BLaER1 treated with 17β-estradiol and CSF1 and Interleukin-3, amounts not matched to agents 10 nM and 100 nM (cell line): Measurements from ENCODE around the gene TF.

Source experiments
- H3K27ac ChIP-seq, 11 experiments: shearing (Covaris generic); formaldehyde crosslinking; 2 replicates each; pipeline ENCODE4 v1.8.1; 2022
- H3K27me3 ChIP-seq, 11 experiments: shearing (Covaris generic); formaldehyde crosslinking; 2 replicates each; pipeline ENCODE4 v1.8.1; 2022
- H3K36me3 ChIP-seq, 11 experiments: shearing (Covaris generic); formaldehyde crosslinking; 2 replicates each; pipeline ENCODE4 v1.8.1; 2022
- H3K4me1 ChIP-seq, 10 experiments: shearing (Covaris generic); formaldehyde crosslinking; 2 replicates each; pipeline ENCODE4 v1.8.1; 2022
- H3K4me2 ChIP-seq, 11 experiments: shearing (Covaris generic); formaldehyde crosslinking; 2 replicates each; pipeline ENCODE4 v1.8.1; 2022
- H3K4me3 ChIP-seq, 10 experiments: shearing (Covaris generic); formaldehyde crosslinking; 2 replicates each; pipeline ENCODE4 v1.8.1; 2022
- H3K9ac ChIP-seq, 11 experiments: shearing (Covaris generic); formaldehyde crosslinking; 2 replicates each; pipeline ENCODE4 v1.8.1; 2022
- H3K9me3 ChIP-seq, 11 experiments: shearing (Covaris generic); formaldehyde crosslinking; replicated peaks in 1 of 11; 2 replicates each; pipeline ENCODE4 v1.8.1; 2022
- H4K20me1 ChIP-seq, 11 experiments: shearing (Covaris generic); formaldehyde crosslinking; 2 replicates each; pipeline ENCODE4 v1.8.1; 2022
- Cebpa-rat ChIP-seq, 11 experiments: shearing (Covaris generic); IDR thresholded peaks; 2 replicates each; pipeline ENCODE4 v1.8.1; 2022

TF gene

GRCh38 chr3:133835418-133835743 is 89.2 kb downstream of the TF start:
- H3K27me3 ChIP-seq = no peaks in the 10 kb centered on the region
- no peaks in the 10 kb centered on the region for H3K9me3 ChIP-seq
- H4K20me1 ChIP-seq = no peaks in the 10 kb centered on the region
- H3K9ac ChIP-seq = no peak overlapping the region
- no peak overlapping the region for H3K4me2 ChIP-seq
- TF ChIP-seq Cebpa-rat (IDR thresholded peaks at IDR 0.05) = no peak
- H3K4me3 ChIP-seq = no peak overlapping the region
- peaks cover 0 to 19% (median 9%) of the 10 kb centered on the region in 10 experiments; a peak in 12 of 20 replicates for H3K4me1 ChIP-seq
- no peak overlapping the region for H3K27ac ChIP-seq
- no peaks in the 10 kb centered on the region for H3K36me3 ChIP-seq

GRCh38 chr3:133835961-133836360 is 89.8 kb downstream of the TF start:
- TF ChIP-seq Cebpa-rat (IDR thresholded peaks at IDR 0.05) = no peak
- H3K4me2 ChIP-seq = no peak overlapping the region
- H3K27me3 ChIP-seq = no peaks in the 10 kb centered on the region
- no peaks in the 10 kb centered on the region for H4K20me1 ChIP-seq
- no peak overlapping the region for H3K9ac ChIP-seq
- H3K27ac ChIP-seq = no peak overlapping the region
- no peak overlapping the region for H3K4me3 ChIP-seq
- peaks cover 0 to 19% (median 9%) of the 10 kb centered on the region in 10 experiments; a peak in 12 of 20 replicates for H3K4me1 ChIP-seq
- no peaks in the 10 kb centered on the region for H3K9me3 ChIP-seq
- H3K36me3 ChIP-seq = no peaks in the 10 kb centered on the region

GRCh38 chr3:133836497-133837158 is 90.4 kb downstream of the TF start:
- Histone ChIP-seq H3K9ac (no peak overlapping the region), H3K4me1 (peaks cover 0 to 19% (median 9%) of the 10 kb centered on the region in 10 experiments; a peak in 12 of 20 replicates), H3K4me3 (no peak overlapping the region), H3K4me2 (no peak overlapping the region), H3K36me3 (no peaks in the 10 kb centered on the region), H4K20me1 (no peaks in the 10 kb centered on the region), H3K27ac (no peak overlapping the region), H3K9me3 (no peaks in the 10 kb centered on the region), H3K27me3 (no peaks in the 10 kb centered on the region)
- no peak for TF ChIP-seq Cebpa-rat (IDR thresholded peaks at IDR 0.05)

- peak overlapping the region in 8 of 11 experiments; percentile 7 to 52 (median 22); a peak in 10 of 22 replicates for H3K4me2 ChIP-seq
- H3K4me1 ChIP-seq = peaks cover 0 to 15% (median 9%) of the 10 kb centered on the region in 10 experiments; a peak in 12 of 20 replicates
- no peaks in the 10 kb centered on the region for H4K20me1 ChIP-seq
- no peak overlapping the region for H3K4me3 ChIP-seq
- no peaks in the 10 kb centered on the region for H3K27me3 ChIP-seq
- H3K9ac ChIP-seq = no peak overlapping the region
- no peak for TF ChIP-seq Cebpa-rat (IDR thresholded peaks at IDR 0.05)
- H3K9me3 ChIP-seq = no peaks in the 10 kb centered on the region
- H3K36me3 ChIP-seq = no peaks in the 10 kb centered on the region
- no peak overlapping the region for H3K27ac ChIP-seq
Measured at GRCh38 chr3:133837487-133838295, 91.5 kb downstream of the TF start.

GRCh38 chr3:133838296-133838789 is 92.2 kb downstream of the TF start:
- TF ChIP-seq Cebpa-rat (IDR thresholded peaks at IDR 0.05) = no peak
- Histone ChIP-seq H3K9me3 (no peaks in the 10 kb centered on the region), H3K27me3 (no peaks in the 10 kb centered on the region), H4K20me1 (no peaks in the 10 kb centered on the region), H3K4me3 (no peak overlapping the region), H3K9ac (no peak overlapping the region), H3K4me2 (peak overlapping the region in 8 of 11 experiments; percentile 7 to 52 (median 22); a peak in 7 of 22 replicates), H3K27ac (no peak overlapping the region), H3K36me3 (no peaks in the 10 kb centered on the region), H3K4me1 (peaks cover 0 to 13% (median 9%) of the 10 kb centered on the region in 10 experiments; a peak in 12 of 20 replicates)

GRCh38 chr3:133838916-133839800 is 93.0 kb downstream of the TF start:
- Histone ChIP-seq H3K4me3 (no peak overlapping the region), H3K4me2 (no peak overlapping the region), H3K4me1 (peaks cover 0 to 13% (median 9%) of the 10 kb centered on the region in 10 experiments; a peak in 12 of 20 replicates), H3K9me3 (no peaks in the 10 kb centered on the region), H3K27ac (no peak overlapping the region), H4K20me1 (no peaks in the 10 kb centered on the region), H3K27me3 (no peaks in the 10 kb centered on the region), H3K9ac (no peak overlapping the region), H3K36me3 (no peaks in the 10 kb centered on the region)
- TF ChIP-seq Cebpa-rat (IDR thresholded peaks at IDR 0.05) = no peak

GRCh38 chr3:133840055-133840737 is 94.0 kb downstream of the TF start:
- Histone ChIP-seq H3K9ac (no peak overlapping the region), H3K9me3 (peaks cover 0 to 4% (median 0%) of the 10 kb centered on the region in 11 experiments; a peak in 2 of 22 replicates), H3K36me3 (no peaks in the 10 kb centered on the region), H3K4me1 (peaks cover 0 to 13% (median 9%) of the 10 kb centered on the region in 10 experiments; a peak in 12 of 20 replicates), H3K4me2 (no peak overlapping the region), H3K4me3 (no peak overlapping the region), H4K20me1 (no peaks in the 10 kb centered on the region), H3K27me3 (no peaks in the 10 kb centered on the region), H3K27ac (no peak overlapping the region)
- TF ChIP-seq Cebpa-rat (IDR thresholded peaks at IDR 0.05) = no peak

GRCh38 chr3:133840767-133841166 is 94.6 kb downstream of the TF start:
- no peak overlapping the region for H3K4me3 ChIP-seq
- TF ChIP-seq Cebpa-rat (IDR thresholded peaks at IDR 0.05) = no peak
- peaks cover 0 to 13% (median 9%) of the 10 kb centered on the region in 10 experiments; a peak in 12 of 20 replicates for H3K4me1 ChIP-seq
- H3K9ac ChIP-seq = no peak overlapping the region
- no peak overlapping the region for H3K27ac ChIP-seq
- no peak overlapping the region for H3K4me2 ChIP-seq
- no peaks in the 10 kb centered on the region for H4K20me1 ChIP-seq
- H3K9me3 ChIP-seq = peaks cover 0 to 8% (median 0%) of the 10 kb centered on the region in 11 experiments; a peak in 2 of 22 replicates
- H3K36me3 ChIP-seq = no peaks in the 10 kb centered on the region
- no peaks in the 10 kb centered on the region for H3K27me3 ChIP-seq
